HG03442 (cell line): ENCODE data around the gene HOXA6.
A peak's percentile ranks its signal among the peaks of the same experiment; 100 is the strongest.

ENCODE experiments used
- ATAC-seq: cut with Tn5 transposase; IDR thresholded peaks from one replicate; pipeline ENCODE4 v1.9.1; 2021; ENCODE audit warnings: mild to moderate bottlenecking, moderate library complexity; ENCODE audit not compliant: unreplicated experiment

Gene HOXA6

DNA sequence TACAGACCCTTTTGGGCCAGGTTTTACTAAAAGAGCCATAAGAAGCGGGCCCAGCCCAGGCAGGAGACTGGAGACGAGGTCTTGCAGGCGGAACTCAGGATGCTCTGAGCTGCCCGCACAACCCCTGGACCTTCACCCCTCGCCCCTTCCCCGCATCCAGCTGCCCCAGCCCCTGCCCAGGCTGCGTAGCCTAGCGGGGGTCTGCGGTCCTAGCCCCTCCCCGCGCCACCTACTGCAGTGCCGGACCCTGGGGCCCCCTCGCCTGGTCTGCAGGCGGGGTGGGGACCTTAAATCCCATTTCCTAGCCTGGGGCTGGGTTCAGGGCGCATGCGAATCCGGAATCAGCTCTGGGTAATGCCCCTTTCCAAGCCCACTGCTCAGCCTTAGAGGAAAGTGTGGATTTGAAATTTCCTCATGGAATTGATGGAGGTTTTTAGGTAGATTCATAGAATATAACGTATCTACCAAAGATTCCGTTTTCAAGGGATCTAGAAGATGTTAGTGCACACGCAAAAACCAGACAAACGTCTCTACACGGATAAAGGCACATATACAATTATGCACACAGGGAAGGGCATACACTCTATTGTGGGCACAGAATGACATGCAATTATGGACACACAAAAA, 5.4 kb upstream of the HOXA6 start:
- ATAC-seq = no peak

GRCh38 chr7:27151931-27152815, 4.6 kb upstream of the HOXA6 start, which contains the start of gene HOXA3:
TSS of gene HOXA3 (minus strand) at chr7:27152583. CDS start at chr7:27110640, 41,943 bp downstream.
- no peak for ATAC-seq

GRCh38 chr7:27151341-27151930, 3.9 kb upstream of the HOXA6 start:
- ATAC-seq = no peak

DNA sequence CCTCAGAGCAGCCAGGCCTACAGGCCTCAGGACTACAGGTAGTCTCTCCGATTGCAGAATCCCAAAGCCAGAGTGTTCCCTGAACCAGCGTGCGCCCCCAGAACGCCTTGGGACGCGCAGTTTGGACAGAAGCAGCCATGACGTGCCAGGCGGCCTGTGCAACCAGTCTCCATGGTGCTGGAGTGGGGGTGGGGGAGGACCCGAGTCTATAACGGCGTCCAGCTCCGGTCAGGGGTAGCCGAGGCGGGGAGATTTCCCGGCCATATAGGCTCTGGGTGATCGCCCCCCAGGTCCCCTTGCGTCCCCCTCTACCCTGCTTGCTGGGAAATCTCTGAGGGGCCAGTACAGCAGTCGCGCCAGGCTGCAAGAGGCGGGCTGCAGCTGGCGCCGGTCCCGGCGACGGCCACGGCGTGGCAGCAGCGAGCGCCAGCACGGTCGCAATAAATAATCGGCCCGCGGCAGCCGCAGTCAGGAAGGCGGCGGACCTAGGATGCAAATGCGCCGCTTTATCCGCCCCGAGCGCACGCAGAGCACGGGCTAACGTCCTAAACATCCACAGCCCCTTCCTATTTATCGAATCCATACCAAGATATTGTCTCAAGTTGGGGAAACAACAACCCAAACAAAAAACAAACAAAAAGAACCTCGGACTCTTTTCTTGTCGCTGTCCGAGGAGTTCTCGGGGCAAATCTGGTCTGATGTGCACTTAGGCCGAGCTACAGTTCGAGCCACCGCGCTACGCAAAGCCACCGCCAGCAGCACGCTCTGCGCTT, 3.2 kb upstream of the HOXA6 start:
- peak; percentile 81 for ATAC-seq

- no peak for ATAC-seq
Measured at GRCh38 chr7:27149842-27150567, 2.4 kb upstream of the HOXA6 start.

DNA sequence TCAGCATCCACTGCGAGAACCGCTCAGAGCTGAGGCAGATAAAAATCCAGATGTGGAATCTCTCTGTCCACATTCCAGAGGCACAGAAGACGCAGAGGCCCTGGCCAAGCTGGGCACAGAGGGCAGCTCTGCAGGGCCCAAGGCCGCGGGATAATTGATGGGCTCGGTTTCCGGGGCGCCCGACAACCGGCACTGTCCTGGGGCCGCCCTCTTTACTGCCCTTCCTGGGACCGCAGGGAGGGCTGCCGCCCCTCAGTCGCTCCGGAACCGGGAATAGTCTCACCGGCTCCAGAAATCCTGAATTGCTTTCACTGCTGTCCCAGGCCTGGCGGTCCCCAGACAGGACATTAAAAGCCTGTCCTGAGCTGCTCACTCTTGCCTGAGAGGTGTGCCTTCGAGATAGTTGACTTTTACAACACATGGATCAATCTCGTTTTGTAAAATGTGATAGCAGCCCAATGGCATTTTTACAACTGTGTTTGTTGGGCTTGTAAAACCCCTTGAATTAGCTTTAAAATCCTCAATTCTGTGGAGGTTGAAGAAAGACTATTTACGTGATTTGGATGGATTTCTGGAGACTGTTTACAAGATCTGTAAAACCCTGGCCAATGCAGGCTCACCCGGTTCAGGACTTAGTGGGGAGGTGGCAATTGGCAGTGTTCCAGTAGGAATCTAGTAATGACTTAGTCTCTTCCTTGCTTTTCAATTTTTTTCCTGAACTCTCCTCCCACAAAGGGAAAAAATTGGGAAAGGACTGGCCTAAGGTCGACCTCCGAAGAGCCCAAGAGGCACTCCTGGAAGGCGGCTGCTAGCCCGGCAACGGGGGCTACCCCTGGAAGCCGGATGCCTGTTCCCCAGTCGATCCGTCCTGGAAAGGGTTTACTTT, 1.4 kb upstream of the HOXA6 start:
- ATAC-seq = no peak

- no peak for ATAC-seq
Measured at GRCh38 chr7:27148031-27148755, 619 bp upstream of the HOXA6 start.

DNA sequence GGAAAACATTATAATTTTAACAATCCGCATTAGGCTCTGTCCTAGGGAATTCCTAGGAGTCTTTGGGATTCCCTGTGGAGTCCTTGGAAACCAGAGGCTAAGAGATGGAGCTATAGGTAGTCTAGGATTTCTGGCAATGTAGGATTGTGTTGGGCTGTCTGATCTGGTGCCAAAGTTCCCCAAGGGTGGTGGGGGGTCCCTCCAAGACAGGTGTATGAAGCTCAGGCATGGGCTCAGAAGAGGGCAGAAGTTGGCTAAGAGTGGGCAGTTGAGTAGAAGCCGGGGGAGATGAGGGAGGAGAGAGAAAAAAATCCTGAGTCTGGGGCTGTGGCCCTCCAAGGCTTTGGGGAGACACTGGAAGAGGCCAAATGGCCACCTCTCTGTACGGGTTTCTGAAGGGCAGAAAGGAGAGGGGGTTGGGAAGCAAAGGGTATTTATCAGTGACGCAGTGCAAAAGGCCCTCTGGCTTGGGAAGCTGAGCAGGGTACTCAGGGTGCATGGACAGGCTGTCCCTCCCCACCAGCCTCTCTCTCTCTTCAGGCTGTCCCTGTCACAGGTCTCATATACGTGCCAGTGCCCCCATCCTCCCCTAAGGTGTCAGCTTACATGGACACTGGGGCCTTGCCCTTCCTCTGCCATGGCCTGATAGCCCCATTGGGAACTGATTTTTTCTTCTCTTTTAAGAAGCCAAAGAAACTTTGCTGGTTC, 929 bp downstream of the HOXA6 start:
- no peak for ATAC-seq

DNA sequence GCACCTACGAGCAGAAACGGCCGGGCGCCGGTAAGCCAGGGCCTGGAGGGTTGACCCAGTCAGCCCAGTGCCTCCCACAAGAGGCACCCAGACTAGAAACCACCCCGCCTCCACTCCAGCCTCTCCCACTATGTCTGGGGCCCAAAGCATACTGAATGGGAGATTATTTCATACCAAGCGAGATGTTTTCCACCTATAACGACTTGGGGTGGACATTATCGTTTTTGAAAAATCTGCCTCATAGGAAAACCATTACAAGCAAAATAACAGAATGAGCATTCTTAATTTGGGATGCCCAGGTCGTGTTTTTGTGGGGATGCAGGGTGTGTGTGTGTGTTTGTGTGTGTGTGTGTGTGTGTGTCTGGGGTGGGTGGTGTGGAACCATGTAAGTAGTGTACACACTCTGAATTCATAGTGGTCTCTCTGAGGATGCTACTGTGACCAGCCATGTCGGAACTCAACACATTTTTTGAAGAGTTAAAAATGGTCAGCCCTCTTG, 1.6 kb downstream of the HOXA6 start:
- no peak for ATAC-seq

DNA sequence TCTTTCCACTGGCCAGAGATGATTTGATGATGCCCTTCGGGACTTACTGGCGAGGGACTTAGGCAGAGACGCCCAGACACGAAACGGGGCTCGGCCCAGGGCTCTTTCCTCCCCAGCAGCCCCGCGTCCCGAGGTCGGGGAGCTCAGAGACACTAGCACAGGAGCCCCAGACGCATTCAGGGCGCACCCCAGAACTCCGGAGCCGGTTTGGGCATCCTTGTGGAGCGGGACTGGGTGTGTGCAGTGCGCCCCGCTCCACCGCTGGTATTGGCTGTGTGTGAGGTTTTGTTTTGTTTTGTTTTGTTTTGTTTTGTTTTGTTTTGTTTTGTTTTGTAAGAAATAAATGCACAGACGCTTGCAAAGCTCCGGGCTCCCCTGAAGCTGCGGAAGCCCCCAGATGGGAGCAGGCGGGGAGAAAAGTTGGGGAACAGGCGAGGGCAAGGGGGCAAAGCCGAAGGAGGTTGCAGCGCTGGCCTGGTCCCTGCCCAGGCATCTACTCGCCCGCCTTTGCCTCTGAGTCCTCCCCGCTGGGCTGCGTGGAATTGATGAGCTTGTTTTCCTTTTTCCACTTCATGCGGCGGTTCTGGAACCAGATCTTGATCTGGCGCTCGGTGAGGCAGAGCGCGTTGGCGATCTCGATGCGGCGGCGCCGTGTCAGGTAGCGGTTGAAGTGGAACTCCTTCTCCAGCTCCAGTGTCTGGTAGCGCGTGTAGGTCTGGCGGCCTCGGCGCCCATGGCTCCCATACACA, 2.2 kb downstream of the HOXA6 start:
- ATAC-seq = no peak

- no peak for ATAC-seq
Measured at GRCh38 chr7:27144781-27145164, 2.8 kb downstream of the HOXA6 start.

GRCh38 chr7:27143950-27144780, 3.4 kb downstream of the HOXA6 start:
- ATAC-seq = no peak

GRCh38 chr7:27143023-27143949, 4.3 kb downstream of the HOXA6 start, which contains the start of gene HOXA5:
TSS of gene HOXA5 (minus strand) at chr7:27143681. CDS start at chr7:27143607, 74 bp downstream.
- no peak for ATAC-seq

DNA sequence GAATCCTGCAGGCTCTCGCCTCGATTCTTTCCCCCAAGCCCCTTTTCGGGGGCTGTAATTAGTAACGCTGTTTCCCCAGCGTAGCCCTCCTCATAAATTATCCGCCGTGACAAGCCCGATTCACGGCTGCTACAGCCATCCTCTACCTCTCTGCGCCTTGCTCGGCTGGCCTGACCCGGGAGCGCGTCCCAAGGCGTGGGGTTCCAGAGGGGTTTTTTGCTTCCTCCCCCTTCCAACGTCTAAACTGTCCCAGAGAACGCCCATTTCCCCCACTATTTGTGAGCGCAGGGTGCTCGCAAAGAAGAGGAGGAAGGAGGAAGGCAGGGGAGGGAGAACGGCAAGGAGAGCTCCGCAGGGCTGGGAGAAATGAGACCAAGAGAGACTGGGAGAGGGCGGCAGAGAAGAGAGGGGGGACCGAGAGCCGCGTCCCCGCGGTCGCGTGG, 5.0 kb downstream of the HOXA6 start:
- no peak for ATAC-seq

DNA sequence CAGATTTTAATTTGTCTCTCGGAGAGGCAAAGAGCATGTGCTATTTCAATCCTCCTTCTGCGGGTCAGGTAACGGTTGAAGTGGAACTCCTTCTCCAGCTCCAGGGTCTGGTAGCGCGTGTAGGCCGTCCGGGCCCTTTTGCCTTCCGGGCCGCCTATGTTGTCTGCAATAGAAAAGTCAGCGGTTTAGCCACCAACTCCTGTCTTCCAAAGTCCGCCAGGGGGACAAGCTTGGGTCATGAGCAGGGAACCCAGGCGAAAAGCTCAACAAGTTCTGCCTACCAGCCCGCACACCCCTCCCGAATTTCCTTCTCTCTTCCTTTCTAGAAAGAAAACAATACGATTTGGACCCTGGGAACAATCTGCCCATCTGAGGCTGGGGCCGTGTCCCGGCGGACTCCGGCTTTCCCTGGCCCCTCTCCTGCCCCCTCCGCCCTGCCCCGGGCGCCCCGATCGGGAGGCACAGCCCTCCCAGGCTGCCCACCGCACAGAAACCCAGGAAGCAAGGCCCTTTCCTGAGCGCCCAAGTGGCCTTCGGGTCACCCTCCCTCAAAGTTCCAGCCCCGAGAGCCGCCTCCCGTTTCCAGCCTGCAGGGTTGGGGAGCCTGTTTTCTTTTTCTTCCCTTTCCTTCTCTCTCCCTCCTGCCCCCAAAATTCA, 5.5 kb downstream of the HOXA6 start:
- no peak for ATAC-seq
